WTC11 (cell line): ENCODE data around the gene FGD3. TPM values are rescaled to one million over a fixed set of nuclear protein-coding genes. Genes with fewer than 3 reads are reported as not detected.

Experiments
- ATAC-seq: fragments of 200-7000 bp; cut with Tn5 transposase; 2 replicates; pipeline ENCODE4 v1.10.0; 2021; ENCODE audit warnings: mild to moderate bottlenecking, moderate library complexity
- CTCF ChIA-PET: fragments of 300-600 bp; sonication (Branson Sonifier 250); formaldehyde crosslinking; loops from one replicate; lab custom pipeline; 2021; ENCODE audit warnings: antibody characterized with exemption; lab: Charles Lee
- POLR2A ChIA-PET: fragments of 350-600 bp; sonication (Branson Sonifier 250); formaldehyde crosslinking; loops from one replicate; lab custom pipeline; 2021; ENCODE audit warnings: antibody characterized with exemption; lab: Charles Lee
- DNase-seq: peaks from one replicate; pipeline ENCODE4 v3.0.0; 2021; ENCODE audit warnings: low spot score
- H3K27ac Mint-ChIP-seq: 2 replicates; pipeline ENCODE4 v1.8.0; 2021; ENCODE audit warnings: mixed read lengths
- H3K27me3 Mint-ChIP-seq: 2 replicates; pipeline ENCODE4 v1.8.0; 2021; ENCODE audit warnings: low read depth, mild to moderate bottlenecking, moderate library complexity, mixed read lengths
- H3K36me3 Mint-ChIP-seq: 2 replicates; pipeline ENCODE4 v1.8.0; 2021; ENCODE audit warnings: mixed read lengths
- H3K4me1 Mint-ChIP-seq: 2 replicates; pipeline ENCODE4 v1.8.0; 2022; ENCODE audit warnings: mixed read lengths
- H3K4me3 Mint-ChIP-seq: 2 replicates; pipeline ENCODE4 v1.8.0; 2021; ENCODE audit warnings: mild to moderate bottlenecking, moderate library complexity, mixed read lengths
- H3K9me3 Mint-ChIP-seq: 2 replicates; pipeline ENCODE4 v1.8.0; 2021; ENCODE audit warnings: mixed read lengths
- ELF4 ChIP-seq: sonication (generic); formaldehyde crosslinking; IDR thresholded peaks from 2 replicates; pipeline ENCODE4 v1.8.1; 2022; ENCODE audit warnings: low read depth, mild to moderate bottlenecking, moderate library complexity, missing genetic modification reagents
- ESRRA ChIP-seq: sonication (generic); formaldehyde crosslinking; IDR thresholded peaks from 2 replicates; pipeline ENCODE4 v1.8.1; 2022; ENCODE audit warnings: mild to moderate bottlenecking, missing genetic modification reagents, borderline replicate concordance
- ETV6 ChIP-seq: sonication (generic); formaldehyde crosslinking; IDR thresholded peaks from 2 replicates; pipeline ENCODE4 v1.8.1; 2022; ENCODE audit warnings: mild to moderate bottlenecking, missing genetic modification reagents
- GABPB1 ChIP-seq: sonication (generic); formaldehyde crosslinking; IDR thresholded peaks from 2 replicates; pipeline ENCODE4 v1.8.1; 2023; ENCODE audit warnings: mild to moderate bottlenecking, missing genetic modification reagents
- HMGA2 ChIP-seq: fragments of 250-450 bp; sonication (Bioruptor Pico); IDR thresholded peaks from 2 replicates; pipeline ENCODE4 v1.4.0; 2021; ENCODE audit warnings: mild to moderate bottlenecking, moderate library complexity
- JUN ChIP-seq: sonication (generic); formaldehyde crosslinking; IDR thresholded peaks from 2 replicates; pipeline ENCODE4 v1.8.0; 2023; ENCODE audit warnings: mild to moderate bottlenecking, missing genetic modification reagents
- NFYB ChIP-seq: sonication (generic); formaldehyde crosslinking; conservative IDR thresholded peaks from 2 replicates; pipeline ENCODE4 v1.8.0; 2022; ENCODE audit warnings: low read depth, missing genetic modification reagents
- RELA ChIP-seq: sonication (generic); formaldehyde crosslinking; IDR thresholded peaks from 2 replicates; pipeline ENCODE4 v1.8.1; 2022; ENCODE audit warnings: missing genetic modification reagents, mild to moderate bottlenecking, borderline replicate concordance
- TEAD1 ChIP-seq: sonication (generic); formaldehyde crosslinking; IDR thresholded peaks from 2 replicates; pipeline ENCODE4 v1.8.0; 2022; ENCODE audit warnings: mild to moderate bottlenecking, missing genetic modification reagents
- ZNF263 ChIP-seq: sonication (generic); formaldehyde crosslinking; IDR thresholded peaks from 2 replicates; pipeline ENCODE4 v1.8.1; 2022; ENCODE audit warnings: low read depth, mild to moderate bottlenecking, moderate library complexity, missing genetic modification reagents
- ZNF416 ChIP-seq: fragments of 250-450 bp; sonication (Bioruptor Pico); IDR thresholded peaks from 2 replicates; pipeline ENCODE4 v1.9.0; 2021; ENCODE audit warnings: mild to moderate bottlenecking, inconsistent platforms
- total RNA-seq: library from RNA; stranded (reverse); gene quantifications from 3 replicates; pipeline ENCODE4 v1.2.3, GENCODE V29; 2021
- TF ChIP-seq, protein P1 (sequence below): sonication (generic); formaldehyde crosslinking; IDR thresholded peaks from 2 replicates; pipeline ENCODE4 v1.8.1; 2022; ENCODE audit warnings: missing genetic modification reagents, borderline replicate concordance
- TF ChIP-seq, protein P2 (sequence below): sonication (generic); formaldehyde crosslinking; IDR thresholded peaks from 2 replicates; pipeline ENCODE4 v1.8.0; 2023; ENCODE audit warnings: missing genetic modification reagents, mild to moderate bottlenecking, borderline replicate concordance
- TF ChIP-seq, protein P3 (sequence below): sonication (generic); formaldehyde crosslinking; IDR thresholded peaks from 2 replicates; pipeline ENCODE4 v1.8.0; 2023; ENCODE audit warnings: mild to moderate bottlenecking, missing genetic modification reagents
- TF ChIP-seq, protein P4 (sequence below): sonication (generic); formaldehyde crosslinking; IDR thresholded peaks from 2 replicates; pipeline ENCODE4 v1.8.0; 2022; ENCODE audit warnings: mild to moderate bottlenecking, missing genetic modification reagents
- TF ChIP-seq, protein P5 (sequence below): fragments of 250-450 bp; sonication (Bioruptor Pico); conservative IDR thresholded peaks from 2 replicates; pipeline ENCODE4 v1.9.0; 2021; ENCODE audit warnings: mild to moderate bottlenecking
- TF ChIP-seq, protein P6 (sequence below): sonication (generic); formaldehyde crosslinking; IDR thresholded peaks from 2 replicates; pipeline ENCODE4 v1.8.1; 2023; ENCODE audit warnings: mild to moderate bottlenecking, missing genetic modification reagents, borderline replicate concordance

FGD3 gene
- total RNA-seq, 1 experiment from 2014 or later = 1.9 TPM

DNA sequence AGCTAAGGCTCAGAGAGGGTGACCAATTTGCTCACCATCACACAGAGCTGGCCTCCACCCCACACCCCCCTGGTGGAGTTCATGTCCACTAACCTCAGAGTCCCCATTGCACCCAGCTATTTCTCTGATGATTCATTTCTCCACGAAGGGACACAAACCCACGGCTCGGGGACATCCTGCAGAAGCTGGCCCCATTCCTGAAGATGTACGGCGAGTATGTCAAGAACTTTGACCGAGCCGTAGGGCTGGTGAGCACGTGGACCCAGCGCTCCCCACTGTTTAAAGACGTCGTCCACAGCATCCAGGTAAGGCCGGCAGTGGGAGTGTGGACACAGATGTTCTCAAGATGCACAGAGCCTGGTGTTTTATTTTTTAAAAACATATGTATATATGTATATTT, 58.6 kb downstream of the FGD3 start:
- peaks cover 3% of the 10 kb centered on the region for H3K9me3 Mint-ChIP-seq
- POLR2A ChIA-PET = no interaction called here
- no peak overlapping the region for H3K27ac Mint-ChIP-seq
- DNase-seq = no peak
- peaks cover 24% of the 10 kb centered on the region for H3K4me1 Mint-ChIP-seq
- CTCF ChIA-PET = interaction anchor here (0.6 kb wide), 1 partner anchor 68 kb away, joined by 4 read pairs; no protein-coding TSS in a partner anchor
- TF ChIP-seq, protein P1, sequence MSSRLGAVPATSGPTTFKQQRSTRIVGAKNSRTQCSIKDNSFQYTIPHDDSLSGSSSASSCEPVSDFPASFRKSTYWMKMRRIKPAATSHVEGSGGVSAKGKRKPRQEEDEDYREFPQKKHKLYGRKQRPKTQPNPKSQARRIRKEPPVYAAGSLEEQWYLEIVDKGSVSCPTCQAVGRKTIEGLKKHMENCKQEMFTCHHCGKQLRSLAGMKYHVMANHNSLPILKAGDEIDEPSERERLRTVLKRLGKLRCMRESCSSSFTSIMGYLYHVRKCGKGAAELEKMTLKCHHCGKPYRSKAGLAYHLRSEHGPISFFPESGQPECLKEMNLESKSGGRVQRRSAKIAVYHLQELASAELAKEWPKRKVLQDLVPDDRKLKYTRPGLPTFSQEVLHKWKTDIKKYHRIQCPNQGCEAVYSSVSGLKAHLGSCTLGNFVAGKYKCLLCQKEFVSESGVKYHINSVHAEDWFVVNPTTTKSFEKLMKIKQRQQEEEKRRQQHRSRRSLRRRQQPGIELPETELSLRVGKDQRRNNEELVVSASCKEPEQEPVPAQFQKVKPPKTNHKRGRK (CRISPR knock-in tag) = no peak
- TF ChIP-seq JUN (CRISPR knock-in tag) = no peak
- TF ChIP-seq, protein P2, sequence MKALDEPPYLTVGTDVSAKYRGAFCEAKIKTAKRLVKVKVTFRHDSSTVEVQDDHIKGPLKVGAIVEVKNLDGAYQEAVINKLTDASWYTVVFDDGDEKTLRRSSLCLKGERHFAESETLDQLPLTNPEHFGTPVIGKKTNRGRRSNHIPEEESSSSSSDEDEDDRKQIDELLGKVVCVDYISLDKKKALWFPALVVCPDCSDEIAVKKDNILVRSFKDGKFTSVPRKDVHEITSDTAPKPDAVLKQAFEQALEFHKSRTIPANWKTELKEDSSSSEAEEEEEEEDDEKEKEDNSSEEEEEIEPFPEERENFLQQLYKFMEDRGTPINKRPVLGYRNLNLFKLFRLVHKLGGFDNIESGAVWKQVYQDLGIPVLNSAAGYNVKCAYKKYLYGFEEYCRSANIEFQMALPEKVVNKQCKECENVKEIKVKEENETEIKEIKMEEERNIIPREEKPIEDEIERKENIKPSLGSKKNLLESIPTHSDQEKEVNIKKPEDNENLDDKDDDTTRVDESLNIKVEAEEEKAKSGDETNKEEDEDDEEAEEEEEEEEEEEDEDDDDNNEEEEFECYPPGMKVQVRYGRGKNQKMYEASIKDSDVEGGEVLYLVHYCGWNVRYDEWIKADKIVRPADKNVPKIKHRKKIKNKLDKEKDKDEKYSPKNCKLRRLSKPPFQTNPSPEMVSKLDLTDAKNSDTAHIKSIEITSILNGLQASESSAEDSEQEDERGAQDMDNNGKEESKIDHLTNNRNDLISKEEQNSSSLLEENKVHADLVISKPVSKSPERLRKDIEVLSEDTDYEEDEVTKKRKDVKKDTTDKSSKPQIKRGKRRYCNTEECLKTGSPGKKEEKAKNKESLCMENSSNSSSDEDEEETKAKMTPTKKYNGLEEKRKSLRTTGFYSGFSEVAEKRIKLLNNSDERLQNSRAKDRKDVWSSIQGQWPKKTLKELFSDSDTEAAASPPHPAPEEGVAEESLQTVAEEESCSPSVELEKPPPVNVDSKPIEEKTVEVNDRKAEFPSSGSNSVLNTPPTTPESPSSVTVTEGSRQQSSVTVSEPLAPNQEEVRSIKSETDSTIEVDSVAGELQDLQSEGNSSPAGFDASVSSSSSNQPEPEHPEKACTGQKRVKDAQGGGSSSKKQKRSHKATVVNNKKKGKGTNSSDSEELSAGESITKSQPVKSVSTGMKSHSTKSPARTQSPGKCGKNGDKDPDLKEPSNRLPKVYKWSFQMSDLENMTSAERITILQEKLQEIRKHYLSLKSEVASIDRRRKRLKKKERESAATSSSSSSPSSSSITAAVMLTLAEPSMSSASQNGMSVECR (CRISPR knock-in tag) = no peak
- no peak for TF ChIP-seq GABPB1 (CRISPR knock-in tag)
- no peak for TF ChIP-seq TEAD1 (CRISPR knock-in tag)
- TF ChIP-seq ZNF263 (CRISPR knock-in tag) = no peak
- TF ChIP-seq, protein P3, sequence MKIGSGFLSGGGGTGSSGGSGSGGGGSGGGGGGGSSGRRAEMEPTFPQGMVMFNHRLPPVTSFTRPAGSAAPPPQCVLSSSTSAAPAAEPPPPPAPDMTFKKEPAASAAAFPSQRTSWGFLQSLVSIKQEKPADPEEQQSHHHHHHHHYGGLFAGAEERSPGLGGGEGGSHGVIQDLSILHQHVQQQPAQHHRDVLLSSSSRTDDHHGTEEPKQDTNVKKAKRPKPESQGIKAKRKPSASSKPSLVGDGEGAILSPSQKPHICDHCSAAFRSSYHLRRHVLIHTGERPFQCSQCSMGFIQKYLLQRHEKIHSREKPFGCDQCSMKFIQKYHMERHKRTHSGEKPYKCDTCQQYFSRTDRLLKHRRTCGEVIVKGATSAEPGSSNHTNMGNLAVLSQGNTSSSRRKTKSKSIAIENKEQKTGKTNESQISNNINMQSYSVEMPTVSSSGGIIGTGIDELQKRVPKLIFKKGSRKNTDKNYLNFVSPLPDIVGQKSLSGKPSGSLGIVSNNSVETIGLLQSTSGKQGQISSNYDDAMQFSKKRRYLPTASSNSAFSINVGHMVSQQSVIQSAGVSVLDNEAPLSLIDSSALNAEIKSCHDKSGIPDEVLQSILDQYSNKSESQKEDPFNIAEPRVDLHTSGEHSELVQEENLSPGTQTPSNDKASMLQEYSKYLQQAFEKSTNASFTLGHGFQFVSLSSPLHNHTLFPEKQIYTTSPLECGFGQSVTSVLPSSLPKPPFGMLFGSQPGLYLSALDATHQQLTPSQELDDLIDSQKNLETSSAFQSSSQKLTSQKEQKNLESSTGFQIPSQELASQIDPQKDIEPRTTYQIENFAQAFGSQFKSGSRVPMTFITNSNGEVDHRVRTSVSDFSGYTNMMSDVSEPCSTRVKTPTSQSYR = no peak
- TF ChIP-seq, protein P4, sequence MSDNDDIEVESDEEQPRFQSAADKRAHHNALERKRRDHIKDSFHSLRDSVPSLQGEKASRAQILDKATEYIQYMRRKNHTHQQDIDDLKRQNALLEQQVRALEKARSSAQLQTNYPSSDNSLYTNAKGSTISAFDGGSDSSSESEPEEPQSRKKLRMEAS = no peak
- no peak for ATAC-seq
- H3K27me3 Mint-ChIP-seq = peaks cover 7% of the 10 kb centered on the region
- H3K36me3 Mint-ChIP-seq = peaks cover 5% of the 10 kb centered on the region
- no peak overlapping the region for H3K4me3 Mint-ChIP-seq

DNA sequence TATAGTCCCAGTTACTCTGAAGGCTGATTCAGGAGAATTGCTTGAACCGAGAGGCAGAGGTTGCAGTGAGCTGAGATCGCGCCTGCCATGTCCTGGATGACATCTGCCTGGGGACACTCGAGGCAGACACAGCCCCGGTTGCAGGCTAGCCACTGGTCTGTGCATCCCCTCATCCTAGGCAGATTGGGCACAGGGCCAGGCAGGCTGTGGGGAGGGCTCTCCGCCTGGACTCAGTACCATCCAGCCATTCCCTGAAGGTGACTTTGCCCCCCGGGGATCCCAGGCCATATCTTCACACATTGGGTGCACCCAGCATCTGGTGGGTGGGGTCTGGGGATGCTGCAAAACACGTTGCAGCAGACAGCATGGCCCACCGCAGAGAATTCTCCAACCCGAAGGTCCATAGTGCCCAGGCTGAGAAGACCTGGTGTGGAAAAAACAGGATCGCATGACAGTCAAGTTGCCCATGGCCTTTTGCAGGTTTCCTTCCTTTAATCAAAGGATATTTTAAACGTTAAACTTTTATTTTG, 60.3 kb downstream of the FGD3 start:
- Mint-ChIP-seq H3K4me1 (peaks cover 24% of the 10 kb centered on the region), H3K9me3 (no peaks in the 10 kb centered on the region), H3K36me3 (no peaks in the 10 kb centered on the region), H3K27ac (no peak overlapping the region), H3K27me3 (peaks cover 7% of the 10 kb centered on the region; the same call in 1 of the 2 replicates), H3K4me3 (no peak overlapping the region)
- ChIA-PET CTCF (no interaction called here), POLR2A (no interaction called here)
- ATAC-seq (no peak), DNase-seq (no peak)
- TF ChIP-seq ELF4 (CRISPR knock-in tag) (no peak), ZNF416 (CRISPR knock-in tag) (no peak), HMGA2 (no peak), ESRRA (no peak), NFYB (no peak), RELA (no peak), ETV6 (CRISPR knock-in tag) (no peak)
- TF ChIP-seq, protein P5, sequence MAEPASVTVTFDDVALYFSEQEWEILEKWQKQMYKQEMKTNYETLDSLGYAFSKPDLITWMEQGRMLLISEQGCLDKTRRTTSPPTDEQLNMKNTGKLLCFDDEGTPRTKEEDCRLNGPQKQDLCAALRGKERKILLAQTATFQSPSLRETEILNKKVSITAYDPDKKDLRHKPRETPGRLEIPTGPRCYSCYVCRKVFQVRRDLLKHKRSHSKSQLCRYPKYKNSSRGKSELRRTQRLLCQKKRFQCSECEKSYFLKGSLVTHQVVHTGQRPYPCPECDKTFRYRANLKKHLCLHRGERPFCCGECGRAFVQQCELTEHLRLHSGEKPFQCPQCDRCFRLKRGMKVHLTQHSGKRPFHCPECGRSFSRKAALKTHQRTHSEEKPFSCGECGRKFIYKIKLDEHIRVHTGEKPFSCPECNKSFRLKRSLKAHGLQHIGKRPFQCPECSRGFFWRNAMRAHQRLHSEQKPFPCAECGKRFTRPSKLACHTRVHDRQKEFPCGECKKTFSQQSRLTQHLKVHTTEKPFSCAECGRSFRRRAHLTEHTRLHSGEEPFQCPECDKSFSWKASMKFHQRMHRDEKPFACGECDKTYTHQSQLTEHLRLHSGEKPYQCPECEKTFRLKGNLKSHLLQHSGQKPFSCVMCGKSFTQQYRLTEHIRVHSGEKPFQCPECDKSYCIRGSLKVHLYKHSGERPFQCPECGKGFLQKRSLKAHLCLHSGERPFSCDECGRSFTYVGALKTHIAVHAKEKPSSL (CRISPR knock-in tag) = no peak
- TF ChIP-seq, protein P6, sequence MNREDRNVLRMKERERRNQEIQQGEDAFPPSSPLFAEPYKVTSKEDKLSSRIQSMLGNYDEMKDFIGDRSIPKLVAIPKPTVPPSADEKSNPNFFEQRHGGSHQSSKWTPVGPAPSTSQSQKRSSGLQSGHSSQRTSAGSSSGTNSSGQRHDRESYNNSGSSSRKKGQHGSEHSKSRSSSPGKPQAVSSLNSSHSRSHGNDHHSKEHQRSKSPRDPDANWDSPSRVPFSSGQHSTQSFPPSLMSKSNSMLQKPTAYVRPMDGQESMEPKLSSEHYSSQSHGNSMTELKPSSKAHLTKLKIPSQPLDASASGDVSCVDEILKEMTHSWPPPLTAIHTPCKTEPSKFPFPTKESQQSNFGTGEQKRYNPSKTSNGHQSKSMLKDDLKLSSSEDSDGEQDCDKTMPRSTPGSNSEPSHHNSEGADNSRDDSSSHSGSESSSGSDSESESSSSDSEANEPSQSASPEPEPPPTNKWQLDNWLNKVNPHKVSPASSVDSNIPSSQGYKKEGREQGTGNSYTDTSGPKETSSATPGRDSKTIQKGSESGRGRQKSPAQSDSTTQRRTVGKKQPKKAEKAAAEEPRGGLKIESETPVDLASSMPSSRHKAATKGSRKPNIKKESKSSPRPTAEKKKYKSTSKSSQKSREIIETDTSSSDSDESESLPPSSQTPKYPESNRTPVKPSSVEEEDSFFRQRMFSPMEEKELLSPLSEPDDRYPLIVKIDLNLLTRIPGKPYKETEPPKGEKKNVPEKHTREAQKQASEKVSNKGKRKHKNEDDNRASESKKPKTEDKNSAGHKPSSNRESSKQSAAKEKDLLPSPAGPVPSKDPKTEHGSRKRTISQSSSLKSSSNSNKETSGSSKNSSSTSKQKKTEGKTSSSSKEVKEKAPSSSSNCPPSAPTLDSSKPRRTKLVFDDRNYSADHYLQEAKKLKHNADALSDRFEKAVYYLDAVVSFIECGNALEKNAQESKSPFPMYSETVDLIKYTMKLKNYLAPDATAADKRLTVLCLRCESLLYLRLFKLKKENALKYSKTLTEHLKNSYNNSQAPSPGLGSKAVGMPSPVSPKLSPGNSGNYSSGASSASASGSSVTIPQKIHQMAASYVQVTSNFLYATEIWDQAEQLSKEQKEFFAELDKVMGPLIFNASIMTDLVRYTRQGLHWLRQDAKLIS (CRISPR knock-in tag) = no peak
